ENCODE data around the gene DKC1. TPM values are rescaled to one million over a fixed set of nuclear protein-coding genes. Genes with fewer than 3 reads are reported as not detected.

DKC1 gene
- total RNA-seq (2014; rRNA removed; shearing (Covaris generic); ENCODE audit: low replicate concordance): 20.4 and 68.5 TPM in 2 replicates

DNA sequence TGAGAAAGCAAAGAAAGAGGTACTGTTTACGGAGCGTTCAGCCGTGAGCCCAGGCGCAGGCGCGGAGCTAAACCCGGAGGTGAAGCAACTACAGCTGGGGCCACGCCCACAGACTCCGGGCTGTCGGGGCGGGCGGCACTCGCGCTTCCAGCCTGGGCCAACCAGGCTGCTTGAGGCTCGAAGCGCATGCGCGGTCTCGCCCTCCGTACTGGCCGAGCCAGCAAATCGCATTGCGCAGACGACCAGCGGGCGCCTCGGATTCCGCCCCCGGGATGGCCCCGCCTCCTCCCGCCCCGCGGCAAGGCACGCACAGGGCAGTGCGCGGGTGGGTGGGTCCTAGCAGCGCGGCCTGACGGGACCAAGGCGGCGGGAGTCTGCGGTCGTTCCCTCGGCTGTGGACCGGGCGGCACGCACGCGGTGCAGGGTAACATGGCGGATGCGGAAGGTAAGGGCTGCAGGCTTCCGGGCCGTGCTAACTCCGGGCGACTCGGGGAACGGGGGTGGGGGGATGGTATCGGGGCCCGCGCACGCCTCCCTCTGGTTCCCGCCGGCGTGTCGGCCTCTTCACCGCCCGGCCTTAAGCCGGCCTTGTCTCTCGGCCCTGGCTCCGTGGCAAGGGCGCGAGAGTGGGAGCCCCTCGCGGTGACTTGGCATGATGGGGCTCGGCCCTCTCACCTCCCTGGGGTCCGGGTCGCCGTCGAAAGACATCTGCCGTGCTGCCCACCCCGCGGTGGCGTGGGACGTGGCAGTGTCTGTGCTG lies at the start of gene DKC1:
DKC1 (plus strand) TSS at position 328 of the 760 bp plus-strand sequence; CDS start at position 430, 102 bp downstream.
- peak; percentile 91 for DNase-seq (ENCODE audit: low read depth)
- in situ Hi-C loops (cut with HindIII; ENCODE audit: low pct_unique_long_range_greater_than_20kb, low sequenced_read_pairs): no loop called here

DNA sequence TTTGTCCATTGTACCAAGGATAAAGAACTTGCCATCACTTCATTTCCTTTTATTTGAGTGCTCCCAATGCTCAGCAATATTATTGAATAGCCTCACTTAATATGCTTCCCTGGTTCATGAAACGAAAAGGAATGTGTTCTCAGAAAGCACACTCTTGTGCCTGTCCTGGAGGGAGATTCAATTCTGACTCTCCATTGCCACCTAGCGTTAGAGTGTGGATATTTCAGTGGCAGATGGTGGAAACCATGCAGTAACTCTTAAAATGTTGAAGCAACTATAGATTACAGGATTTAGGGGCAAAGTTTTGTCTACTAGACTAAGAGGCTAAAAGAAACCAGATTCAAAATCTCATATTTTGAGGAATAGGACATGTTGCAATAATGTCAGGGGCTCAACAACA lies 47.7 kb upstream of the DKC1 start:
- peak; percentile 10 for DNase-seq (ENCODE audit: low read depth)
- in situ Hi-C loops (cut with HindIII; ENCODE audit: low pct_unique_long_range_greater_than_20kb, low sequenced_read_pairs): no loop called here

DNA sequence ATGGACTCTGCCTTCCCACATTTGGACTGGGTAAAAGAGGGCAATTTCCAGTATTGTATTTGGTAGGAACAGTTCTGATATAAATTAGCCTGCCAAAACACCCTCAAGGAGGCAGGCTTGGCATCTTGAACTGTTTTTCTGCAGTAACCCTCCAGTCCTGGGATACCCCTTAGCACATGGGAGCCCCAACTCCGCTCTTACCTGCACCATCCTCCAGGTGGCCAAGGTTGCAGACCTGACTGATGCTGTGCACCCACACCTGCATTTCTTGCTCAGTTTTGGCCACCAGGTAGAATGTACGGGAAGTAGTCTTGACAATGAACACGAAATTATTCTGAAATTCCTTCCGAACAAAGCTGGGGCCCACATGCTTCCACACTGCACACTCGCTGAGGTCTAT lies 46.8 kb upstream of the DKC1 start:
- no peak for DNase-seq (ENCODE audit: low read depth)
- in situ Hi-C loops (cut with HindIII; ENCODE audit: low pct_unique_long_range_greater_than_20kb, low sequenced_read_pairs): no loop called here

DNA sequence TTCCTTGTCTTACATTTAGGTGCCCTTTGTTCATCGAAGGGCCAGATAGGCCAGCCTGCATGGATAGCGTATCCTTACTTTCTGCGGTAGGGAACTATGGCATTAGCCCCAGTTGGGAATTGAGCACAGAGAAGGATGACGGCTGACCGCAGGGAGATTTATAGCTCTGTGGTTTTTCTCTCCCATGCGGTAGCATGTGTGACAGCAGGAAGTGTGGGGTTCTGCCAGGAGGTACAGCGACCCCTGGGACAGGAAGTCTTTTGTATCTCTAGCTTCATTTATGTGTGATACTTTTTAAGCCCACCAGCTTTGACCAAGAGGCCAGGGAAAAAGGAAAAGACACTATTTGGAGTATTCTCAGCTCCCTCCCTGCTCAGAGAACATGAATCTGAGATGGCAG lies 44.8 kb upstream of the DKC1 start:
- DNase-seq (ENCODE audit: low read depth): no peak
- in situ Hi-C loops (cut with HindIII; ENCODE audit: low pct_unique_long_range_greater_than_20kb, low sequenced_read_pairs): no loop called here

DNA sequence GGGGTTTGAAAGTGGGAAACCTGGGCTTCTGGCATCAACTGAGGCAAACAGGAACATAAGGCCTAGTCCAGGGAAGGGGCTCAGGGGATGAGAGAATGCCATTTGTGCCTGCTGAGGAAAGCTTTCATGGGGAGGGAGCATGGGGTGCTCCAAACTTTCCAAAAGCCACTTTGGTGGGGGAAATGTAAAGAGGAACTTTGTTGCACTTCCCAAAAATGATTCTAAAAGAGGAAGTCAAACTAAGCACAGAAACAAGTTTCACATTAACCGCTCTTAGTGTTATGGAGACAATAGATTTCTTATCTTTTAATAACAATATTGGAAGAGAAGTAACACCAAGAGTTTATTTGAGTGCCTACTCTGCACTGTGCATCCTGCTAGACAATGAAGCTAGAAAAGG lies 44.0 kb upstream of the DKC1 start:
- in situ Hi-C loops (cut with HindIII; ENCODE audit: low pct_unique_long_range_greater_than_20kb, low sequenced_read_pairs): no loop called here
- DNase-seq (ENCODE audit: low read depth): no peak

DNA sequence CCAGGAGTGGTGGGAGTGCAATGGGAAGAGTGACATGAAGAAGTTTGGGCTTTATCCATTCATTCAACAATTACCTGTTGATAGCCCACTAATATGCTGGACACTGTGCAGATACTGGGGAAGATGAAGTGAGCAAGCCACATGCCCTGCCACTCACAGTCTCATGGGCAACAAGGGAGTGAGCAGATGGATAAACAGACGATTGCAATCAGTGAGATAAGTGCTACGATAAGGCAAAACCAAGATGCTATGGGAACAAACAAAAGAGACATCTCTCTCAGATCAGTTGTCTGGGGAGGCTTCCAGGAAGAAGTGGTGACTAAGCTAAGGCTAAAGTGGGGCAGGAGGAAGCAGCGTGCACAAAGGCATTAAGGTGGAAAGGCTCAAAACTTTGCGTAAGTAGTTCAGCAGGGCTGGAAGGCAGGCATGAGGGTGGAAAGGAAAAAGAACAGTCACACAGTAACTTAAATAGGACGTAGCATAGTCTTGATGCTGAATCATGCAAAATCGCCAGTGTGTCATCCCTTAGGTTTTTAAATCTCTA lies 43.5 kb upstream of the DKC1 start:
- DNase-seq (ENCODE audit: low read depth): no peak
- in situ Hi-C loops (cut with HindIII; ENCODE audit: low pct_unique_long_range_greater_than_20kb, low sequenced_read_pairs): no loop called here

DNA sequence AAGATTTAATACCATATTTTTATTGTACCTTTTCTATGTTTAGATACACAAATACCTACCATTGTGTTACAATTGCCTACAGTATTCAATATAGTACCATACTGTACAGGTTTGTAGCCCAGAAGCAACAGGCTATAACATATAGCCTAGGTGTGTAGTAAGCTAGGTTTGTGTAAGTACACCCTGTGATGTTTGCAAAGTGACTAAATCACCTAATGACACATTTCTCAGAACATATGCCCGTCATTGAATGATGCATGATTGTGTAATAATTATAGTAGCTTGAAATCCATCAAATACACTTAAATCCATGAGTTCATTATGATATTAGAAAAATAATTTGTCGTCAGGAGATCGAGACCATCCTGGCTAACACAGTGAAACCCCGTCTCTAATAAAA lies 42.6 kb upstream of the DKC1 start:
- DNase-seq (ENCODE audit: low read depth): no peak
- in situ Hi-C loops (cut with HindIII; ENCODE audit: low pct_unique_long_range_greater_than_20kb, low sequenced_read_pairs): no loop called here

DNA sequence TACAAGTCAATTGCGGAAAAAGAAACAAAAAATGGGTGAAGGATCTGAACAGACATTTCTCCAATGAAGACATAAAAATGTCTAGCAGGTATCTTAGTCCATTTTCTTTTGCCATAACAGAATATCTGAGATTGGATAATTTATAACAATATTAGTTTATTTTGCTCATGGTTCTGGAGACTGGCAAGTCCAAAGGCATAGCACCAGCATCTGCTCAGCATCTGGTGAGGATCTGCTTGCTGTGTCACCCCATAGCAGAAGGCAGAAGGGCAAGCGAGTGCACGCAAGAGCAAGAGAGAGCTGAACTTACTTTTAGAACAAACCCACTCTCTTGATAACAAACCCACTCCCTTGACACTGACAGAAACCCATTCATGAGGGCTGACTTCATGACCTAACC lies 41.5 kb upstream of the DKC1 start:
- in situ Hi-C loops (cut with HindIII; ENCODE audit: low pct_unique_long_range_greater_than_20kb, low sequenced_read_pairs): no loop called here
- no peak for DNase-seq (ENCODE audit: low read depth)

DNA sequence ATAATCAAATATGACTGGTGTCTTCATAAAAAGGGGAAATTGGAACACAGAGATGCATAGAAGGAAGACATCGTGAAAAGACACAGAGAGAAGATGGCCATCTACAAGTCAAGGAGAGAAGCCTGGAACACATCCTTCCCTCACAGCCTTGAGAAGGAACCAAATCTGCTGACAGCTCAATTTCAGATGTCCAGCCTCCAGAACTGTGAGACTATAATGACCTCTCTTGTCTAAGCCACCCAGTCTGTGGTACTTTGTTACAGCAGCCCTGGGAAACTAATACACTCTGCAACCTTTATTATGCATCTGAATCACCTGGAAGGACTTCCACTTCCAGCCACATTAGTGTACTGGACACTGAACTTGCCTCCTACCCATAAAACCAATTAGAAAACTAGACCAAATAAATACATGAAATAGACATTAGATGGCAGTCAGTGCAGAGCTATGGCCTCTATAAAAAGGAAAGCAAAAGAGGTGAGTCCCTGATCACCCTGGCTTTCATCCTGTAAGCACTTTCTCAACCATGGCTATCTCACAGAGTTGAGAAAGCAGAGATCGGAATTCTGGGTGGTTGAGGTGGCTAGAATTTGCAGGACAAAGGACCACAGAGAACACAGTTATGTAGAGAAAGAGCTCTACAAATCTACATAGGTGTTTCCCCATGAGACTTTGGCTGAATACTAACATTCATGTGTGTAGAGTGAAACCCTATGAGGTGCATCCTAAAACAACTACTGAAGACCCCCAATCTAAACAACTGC lies 37.5 kb upstream of the DKC1 start:
- DNase-seq (ENCODE audit: low read depth): no peak
- in situ Hi-C loops (cut with HindIII; ENCODE audit: low pct_unique_long_range_greater_than_20kb, low sequenced_read_pairs): no loop called here

DNA sequence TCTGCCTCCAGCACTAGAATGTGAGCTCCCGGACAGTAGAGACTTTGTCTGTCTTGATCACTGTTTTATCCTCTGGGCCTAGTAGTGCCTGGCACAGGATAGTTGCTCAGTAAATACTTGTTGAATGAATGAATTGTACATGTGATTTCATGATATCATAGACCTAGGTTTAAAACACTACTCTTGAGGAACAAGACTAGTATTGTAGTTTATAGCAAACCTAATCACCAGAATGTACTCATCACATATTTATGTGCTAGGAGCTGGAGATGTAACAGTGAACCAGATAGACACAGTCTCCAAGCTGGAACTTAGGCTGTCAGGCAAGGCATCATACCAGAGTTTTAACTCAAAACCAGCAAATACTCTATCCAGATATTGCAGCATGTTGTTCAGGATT lies 35.2 kb upstream of the DKC1 start:
- in situ Hi-C loops (cut with HindIII; ENCODE audit: low pct_unique_long_range_greater_than_20kb, low sequenced_read_pairs): no loop called here
- no peak for DNase-seq (ENCODE audit: low read depth)

DNA sequence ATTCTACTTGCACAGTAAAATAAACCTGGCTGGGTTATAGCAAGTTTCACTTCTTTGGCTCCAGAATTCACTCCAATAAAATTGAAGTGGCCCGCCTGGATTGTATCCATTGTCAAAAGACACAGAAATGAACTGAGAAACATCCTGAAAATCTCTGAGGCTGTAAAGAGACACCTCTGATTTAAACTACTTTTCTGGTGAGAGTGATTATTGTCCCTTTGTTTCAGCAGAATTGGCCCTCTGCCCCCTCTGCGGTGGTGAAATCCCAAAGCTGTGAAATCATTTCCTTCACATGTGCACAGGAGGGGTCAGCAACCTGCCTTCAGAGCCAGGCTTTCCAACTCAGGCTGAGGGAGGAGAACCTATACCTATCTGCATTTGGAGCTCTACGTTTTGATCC lies 34.8 kb upstream of the DKC1 start:
- in situ Hi-C loops (cut with HindIII; ENCODE audit: low pct_unique_long_range_greater_than_20kb, low sequenced_read_pairs): no loop called here
- no peak for DNase-seq (ENCODE audit: low read depth)

DNA sequence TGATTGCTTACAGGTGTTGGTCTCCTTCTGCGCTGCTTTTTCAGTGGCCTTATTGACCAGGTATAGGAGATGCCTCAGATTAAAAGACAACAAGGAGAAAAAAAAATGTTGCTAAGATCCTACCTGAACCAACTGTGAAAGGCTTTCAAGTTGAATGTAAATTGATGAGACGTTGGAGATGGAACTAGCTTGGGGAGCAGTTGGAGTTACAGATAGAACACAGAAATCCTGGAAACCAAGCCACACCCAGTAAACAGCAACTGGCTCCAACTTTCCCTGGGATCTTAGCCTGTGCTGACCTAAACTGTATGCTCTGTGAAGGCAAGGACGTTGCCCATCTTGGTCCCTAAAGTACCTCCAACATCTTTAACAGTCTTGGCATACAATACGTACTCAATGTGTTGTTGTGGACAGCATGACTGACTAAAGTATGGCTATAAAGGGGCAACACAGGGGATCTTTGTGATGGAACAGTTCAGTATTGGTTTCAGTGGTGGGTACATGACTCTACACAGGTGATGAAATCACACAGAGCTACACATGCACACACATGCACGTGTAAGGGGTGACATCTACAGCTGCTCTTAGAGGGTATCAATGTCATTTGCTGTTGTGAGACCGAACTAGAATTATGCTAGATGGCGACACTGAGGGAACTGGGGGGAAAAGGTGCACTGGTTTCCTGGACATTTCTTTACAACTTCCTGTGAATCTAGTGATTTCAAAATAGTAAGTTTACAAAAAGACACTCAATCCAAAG lies 34.1 kb upstream of the DKC1 start:
- in situ Hi-C loops (cut with HindIII; ENCODE audit: low pct_unique_long_range_greater_than_20kb, low sequenced_read_pairs): no loop called here

DNA sequence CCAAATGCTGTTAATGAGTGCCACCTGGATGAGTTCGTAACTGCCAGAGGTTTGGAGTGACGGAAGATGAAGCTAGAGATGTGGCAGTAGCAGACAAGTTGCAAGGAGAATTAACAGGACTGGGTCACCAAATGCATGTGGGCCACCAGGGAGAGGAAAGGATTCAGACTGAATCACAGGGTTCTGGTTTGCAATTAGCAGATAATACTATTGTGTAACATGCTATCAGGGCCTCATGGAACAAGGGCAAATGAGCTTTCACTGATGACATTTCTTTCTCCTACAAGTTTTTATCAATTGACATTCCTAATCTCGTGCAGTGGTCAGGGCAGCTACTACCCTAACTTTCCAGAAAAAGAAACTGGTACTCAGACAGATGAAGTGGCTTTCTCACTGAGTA lies 33.2 kb upstream of the DKC1 start:
- in situ Hi-C loops (cut with HindIII; ENCODE audit: low pct_unique_long_range_greater_than_20kb, low sequenced_read_pairs): no loop called here
- no peak for DNase-seq (ENCODE audit: low read depth)

More for the DNA sequence above, 34.1 kb upstream of the DKC1 start:
- DNase-seq (ENCODE audit: low read depth): no peak

DNA sequence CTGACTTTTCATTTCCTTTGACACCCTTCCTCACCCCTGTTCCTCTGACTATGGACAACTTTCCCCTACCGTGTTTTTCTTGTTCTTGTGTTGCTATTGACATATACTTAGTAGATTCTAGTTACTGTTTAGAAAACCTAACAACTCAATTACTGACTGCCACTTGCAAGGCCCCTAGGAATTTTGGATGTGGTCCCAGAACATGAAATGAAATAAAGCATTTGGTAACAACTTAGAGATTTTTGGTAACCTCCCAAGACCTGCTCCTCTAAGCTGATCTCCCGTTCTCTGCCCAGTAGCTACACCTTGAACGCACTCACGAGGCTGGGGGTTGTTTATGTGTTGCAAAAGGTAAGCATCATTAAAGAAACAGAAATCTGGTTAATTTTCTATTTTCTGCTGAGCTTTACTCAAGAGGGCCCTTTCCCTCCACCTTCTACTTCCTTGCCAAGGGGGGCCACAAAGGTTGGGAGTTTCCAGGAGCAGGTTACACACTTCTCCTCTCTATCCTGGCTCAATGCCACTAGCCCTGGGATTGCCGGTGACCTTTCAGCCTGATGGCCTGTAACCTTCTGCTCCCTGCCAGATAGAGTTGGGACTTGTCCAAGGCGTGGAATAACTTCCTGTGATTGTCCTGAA lies 32.3 kb upstream of the DKC1 start:
- DNase-seq (ENCODE audit: low read depth): no peak
- in situ Hi-C loops (cut with HindIII; ENCODE audit: low pct_unique_long_range_greater_than_20kb, low sequenced_read_pairs): no loop called here

DNA sequence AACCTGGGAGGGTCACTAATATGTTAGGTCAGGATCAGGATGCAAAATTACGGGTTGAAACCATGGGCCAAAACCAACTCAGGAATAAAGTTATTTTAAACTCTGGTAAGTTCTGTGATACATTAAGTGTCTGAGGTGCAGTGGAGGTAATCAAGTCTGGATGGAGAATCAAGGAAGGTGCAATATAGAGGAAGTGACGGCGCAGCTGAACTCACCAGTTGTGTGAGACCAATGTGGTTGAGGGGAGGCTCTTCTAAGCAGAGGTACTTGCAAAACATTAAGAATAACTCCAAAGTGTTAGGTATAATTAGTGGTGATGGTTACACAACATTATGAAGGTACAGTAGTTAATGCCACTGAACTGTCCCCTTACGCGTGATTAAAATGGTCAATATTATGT lies 31.5 kb upstream of the DKC1 start:
- no peak for DNase-seq (ENCODE audit: low read depth)
- in situ Hi-C loops (cut with HindIII; ENCODE audit: low pct_unique_long_range_greater_than_20kb, low sequenced_read_pairs): no loop called here

DNA sequence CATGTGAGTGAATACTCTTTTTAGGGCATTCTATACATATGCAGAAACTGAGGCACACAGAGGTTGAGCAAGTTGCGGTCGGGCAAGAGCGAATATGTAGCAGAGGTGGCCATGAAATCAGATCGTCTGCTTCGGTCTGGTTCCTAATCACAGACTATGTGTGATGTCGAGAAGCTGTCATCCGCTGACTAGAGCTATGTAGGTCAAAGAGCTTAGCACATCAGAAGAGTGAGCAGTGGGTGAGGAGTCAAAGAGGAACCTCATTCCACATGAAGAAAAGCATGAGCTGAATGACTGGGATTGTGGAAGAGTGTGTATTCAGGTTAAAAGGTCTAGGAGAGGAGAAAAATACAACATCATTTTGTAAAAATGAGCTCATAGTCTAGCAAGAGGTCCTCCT lies 30.8 kb upstream of the DKC1 start:
- no peak for DNase-seq (ENCODE audit: low read depth)
- in situ Hi-C loops (cut with HindIII; ENCODE audit: low pct_unique_long_range_greater_than_20kb, low sequenced_read_pairs): no loop called here

DNA sequence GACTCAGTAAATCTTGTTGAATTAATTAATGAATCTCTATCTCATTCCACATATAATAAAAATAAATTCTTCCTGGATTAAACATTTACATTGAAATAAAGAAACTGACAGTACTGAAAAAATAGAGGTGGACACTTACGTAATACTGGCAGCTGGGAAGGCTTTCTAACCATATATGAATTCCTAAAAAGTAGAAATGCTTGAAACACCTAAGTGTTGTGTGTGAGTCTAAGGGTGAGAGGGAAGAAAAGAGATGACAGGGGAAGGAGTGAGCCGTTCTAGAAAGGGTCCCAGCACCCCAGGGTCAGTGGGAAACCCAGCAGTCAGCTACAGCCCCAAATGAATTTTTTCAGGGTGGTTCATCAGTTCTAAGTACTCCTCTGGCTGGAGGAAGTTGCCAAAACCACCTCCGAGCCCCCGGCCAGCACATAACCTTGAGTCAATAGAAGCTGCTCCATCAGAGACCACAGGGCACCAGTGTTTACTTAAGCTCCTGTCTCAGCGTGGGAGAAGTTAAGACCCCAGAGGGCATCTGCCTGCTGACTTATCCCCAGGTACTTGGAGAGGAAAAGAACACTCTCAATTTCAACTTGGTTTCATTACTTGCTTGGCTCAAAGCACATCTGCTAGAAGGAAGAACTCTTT lies 30.1 kb upstream of the DKC1 start:
- DNase-seq (ENCODE audit: low read depth): no peak
- in situ Hi-C loops (cut with HindIII; ENCODE audit: low pct_unique_long_range_greater_than_20kb, low sequenced_read_pairs): no loop called here

DNA sequence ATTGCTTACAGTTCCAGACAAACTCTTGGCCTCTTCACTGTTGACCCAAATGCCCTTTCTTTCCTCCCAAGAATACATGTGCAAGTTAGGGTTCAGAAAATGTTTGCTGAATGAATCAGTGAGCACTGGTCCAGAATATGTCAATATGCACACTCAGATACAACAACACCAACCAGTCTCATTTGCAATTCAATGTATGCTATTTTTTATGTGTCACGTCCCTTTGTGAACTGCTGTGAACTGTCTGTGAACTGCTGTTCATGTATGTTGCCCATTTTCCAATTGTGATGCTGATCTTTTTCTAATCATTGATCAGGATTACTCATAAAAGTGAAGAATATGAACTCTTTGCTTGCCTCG lies 29.6 kb upstream of the DKC1 start:
- no peak for DNase-seq (ENCODE audit: low read depth)
- in situ Hi-C loops (cut with HindIII; ENCODE audit: low pct_unique_long_range_greater_than_20kb, low sequenced_read_pairs): no loop called here

All from Caki2 (cell line).